ENCODE results near the gene TFAP2C. TPM values are rescaled to one million over a fixed set of nuclear protein-coding genes. Genes with fewer than 3 reads are reported as not detected.
A peak's percentile ranks its signal among the peaks of the same experiment; 100 is the strongest.

TFAP2C gene
- total and polyA plus RNA-seq, 2 experiments from 2014 or later = 0.21 TPM; not detected in 1

DNA sequence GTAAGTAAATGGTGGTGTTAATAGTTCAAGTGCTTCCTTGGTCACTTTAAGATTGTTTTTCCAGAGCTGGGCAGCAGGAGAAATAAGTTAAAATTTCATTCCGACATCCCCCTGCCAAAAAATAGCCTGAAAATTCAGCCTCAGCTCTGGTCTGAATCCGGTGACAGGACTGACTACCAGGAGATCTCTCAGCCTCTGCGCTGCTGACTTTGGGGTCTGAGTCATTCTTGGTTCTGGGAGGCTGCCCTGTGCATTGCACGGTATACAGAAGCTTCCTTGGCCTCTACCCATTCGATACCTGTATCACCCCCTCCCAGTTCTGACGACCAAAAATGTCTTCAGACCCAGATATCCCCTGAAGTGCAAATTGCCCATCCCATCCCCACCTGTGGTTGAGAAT is 36.3 kb upstream of the TFAP2C start:
- Histone ChIP-seq H3K4me3 (no peak overlapping the region), H3K4me1 (ENCODE audit: low read depth) (no peaks in the 10 kb centered on the region), H3K27ac (no peak overlapping the region), H3K36me3 (no peaks in the 10 kb centered on the region), H3K9me3 (ENCODE audit: low read depth) (no peaks in the 10 kb centered on the region), H3K27me3 (no peaks in the 10 kb centered on the region)
- TF ChIP-seq, protein P1, sequence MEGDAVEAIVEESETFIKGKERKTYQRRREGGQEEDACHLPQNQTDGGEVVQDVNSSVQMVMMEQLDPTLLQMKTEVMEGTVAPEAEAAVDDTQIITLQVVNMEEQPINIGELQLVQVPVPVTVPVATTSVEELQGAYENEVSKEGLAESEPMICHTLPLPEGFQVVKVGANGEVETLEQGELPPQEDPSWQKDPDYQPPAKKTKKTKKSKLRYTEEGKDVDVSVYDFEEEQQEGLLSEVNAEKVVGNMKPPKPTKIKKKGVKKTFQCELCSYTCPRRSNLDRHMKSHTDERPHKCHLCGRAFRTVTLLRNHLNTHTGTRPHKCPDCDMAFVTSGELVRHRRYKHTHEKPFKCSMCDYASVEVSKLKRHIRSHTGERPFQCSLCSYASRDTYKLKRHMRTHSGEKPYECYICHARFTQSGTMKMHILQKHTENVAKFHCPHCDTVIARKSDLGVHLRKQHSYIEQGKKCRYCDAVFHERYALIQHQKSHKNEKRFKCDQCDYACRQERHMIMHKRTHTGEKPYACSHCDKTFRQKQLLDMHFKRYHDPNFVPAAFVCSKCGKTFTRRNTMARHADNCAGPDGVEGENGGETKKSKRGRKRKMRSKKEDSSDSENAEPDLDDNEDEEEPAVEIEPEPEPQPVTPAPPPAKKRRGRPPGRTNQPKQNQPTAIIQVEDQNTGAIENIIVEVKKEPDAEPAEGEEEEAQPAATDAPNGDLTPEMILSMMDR (IDR thresholded peaks at IDR 0.05; ENCODE audit: low read depth, low read length) = no peak
- no peak for DNase-seq (ENCODE audit: low read depth in 1 of 2, low spot score in 1 of 2)

DNA sequence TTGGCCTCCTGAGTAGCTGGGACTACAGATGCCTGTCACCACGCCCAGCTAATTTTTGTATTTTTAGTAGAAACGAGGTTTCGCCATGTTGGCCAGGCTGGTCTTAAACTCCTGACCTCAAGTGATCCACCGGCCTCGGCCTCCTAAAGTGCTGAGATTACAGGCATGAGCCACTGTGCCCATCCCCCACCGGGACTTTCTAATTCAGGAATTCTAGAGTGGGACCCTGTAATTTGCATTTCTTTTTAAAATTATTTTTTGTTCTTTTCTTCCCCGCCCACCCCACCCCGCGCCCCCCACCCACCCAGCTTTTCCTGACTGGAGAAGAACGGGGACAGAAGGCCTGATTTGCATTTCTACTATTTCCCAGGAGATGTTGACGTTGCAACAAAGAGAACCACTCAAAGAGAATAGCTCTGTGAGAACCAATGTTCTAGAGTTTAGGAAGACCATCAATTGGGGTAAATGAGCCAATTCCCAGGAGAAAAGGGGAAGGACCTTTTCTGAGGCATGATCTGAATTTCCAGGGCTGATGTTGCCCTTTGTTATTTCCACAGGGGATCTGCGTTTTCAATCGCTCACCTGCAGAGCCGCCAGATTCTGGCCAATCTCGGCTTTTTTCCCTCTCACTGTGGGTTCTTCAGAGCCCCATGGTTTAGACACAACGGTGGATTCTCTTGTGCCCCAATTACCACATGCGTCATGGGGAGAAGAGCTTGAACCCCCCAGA is 33.2 kb upstream of the TFAP2C start:
- TF ChIP-seq, protein P1 (IDR thresholded peaks at IDR 0.05; ENCODE audit: low read depth, low read length) = no peak
- Histone ChIP-seq H3K27ac (no peak overlapping the region), H3K4me3 (no peak overlapping the region), H3K4me1 (ENCODE audit: low read depth) (no peaks in the 10 kb centered on the region), H3K36me3 (no peaks in the 10 kb centered on the region), H3K27me3 (no peaks in the 10 kb centered on the region), H3K9me3 (ENCODE audit: low read depth) (no peaks in the 10 kb centered on the region)
- no peak for DNase-seq (ENCODE audit: low read depth in 1 of 2, low spot score in 1 of 2)

DNA sequence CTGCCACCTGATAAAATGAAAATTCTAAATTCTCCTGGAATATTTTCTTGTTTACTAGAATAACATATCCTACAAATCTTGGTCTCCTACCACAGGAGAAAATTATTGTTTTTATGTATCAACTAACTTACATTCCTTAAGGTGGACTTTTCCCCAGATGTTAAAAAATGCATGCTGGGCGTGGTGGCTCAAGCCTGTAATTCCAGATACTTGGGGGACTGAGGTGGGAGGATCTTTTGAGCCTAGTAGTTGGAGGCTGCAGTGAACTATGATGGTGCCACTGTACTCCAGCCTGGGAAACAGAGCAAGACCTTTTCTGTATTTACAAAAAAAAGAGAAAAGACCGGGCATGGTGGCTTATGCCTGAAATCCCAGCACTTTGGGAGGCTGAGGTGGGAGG is 27.9 kb upstream of the TFAP2C start:
- TF ChIP-seq, protein P1 (IDR thresholded peaks at IDR 0.05; ENCODE audit: low read depth, low read length) = no peak
- no peaks in the 10 kb centered on the region for H3K36me3 ChIP-seq
- H3K4me3 ChIP-seq = no peak overlapping the region
- no peaks in the 10 kb centered on the region for H3K27me3 ChIP-seq
- H3K9me3 ChIP-seq (ENCODE audit: low read depth) = no peaks in the 10 kb centered on the region
- no peak for DNase-seq (ENCODE audit: low read depth in 1 of 2, low spot score in 1 of 2)
- H3K4me1 ChIP-seq (ENCODE audit: low read depth) = no peaks in the 10 kb centered on the region
- no peak overlapping the region for H3K27ac ChIP-seq

DNA sequence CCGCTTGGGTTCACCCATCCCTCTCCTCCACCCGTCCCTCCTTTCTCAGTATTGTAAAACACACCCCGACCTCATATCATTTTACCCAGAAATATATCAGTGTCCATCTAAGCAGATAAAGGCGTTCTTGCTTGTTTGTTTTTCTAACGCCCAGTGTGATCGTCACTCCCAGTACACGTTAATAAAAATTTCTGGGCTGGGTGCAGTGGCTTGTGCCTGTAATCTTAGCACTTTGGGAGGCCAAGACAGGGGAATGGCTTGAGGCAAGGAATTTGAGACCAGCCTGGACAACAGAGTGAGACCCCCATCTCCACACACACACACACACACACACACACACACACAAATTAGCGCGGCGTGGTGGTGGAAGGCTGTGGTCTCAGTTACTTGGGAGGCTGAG is 24.4 kb upstream of the TFAP2C start:
- Histone ChIP-seq H3K4me1 (ENCODE audit: low read depth) (no peaks in the 10 kb centered on the region), H3K4me3 (no peak overlapping the region), H3K9me3 (ENCODE audit: low read depth) (no peaks in the 10 kb centered on the region), H3K27ac (no peak overlapping the region), H3K36me3 (no peaks in the 10 kb centered on the region), H3K27me3 (no peaks in the 10 kb centered on the region)
- DNase-seq (ENCODE audit: low read depth in 1 of 2, low spot score in 1 of 2) = no peak
- TF ChIP-seq, protein P1 (IDR thresholded peaks at IDR 0.05; ENCODE audit: low read depth, low read length) = no peak

DNA sequence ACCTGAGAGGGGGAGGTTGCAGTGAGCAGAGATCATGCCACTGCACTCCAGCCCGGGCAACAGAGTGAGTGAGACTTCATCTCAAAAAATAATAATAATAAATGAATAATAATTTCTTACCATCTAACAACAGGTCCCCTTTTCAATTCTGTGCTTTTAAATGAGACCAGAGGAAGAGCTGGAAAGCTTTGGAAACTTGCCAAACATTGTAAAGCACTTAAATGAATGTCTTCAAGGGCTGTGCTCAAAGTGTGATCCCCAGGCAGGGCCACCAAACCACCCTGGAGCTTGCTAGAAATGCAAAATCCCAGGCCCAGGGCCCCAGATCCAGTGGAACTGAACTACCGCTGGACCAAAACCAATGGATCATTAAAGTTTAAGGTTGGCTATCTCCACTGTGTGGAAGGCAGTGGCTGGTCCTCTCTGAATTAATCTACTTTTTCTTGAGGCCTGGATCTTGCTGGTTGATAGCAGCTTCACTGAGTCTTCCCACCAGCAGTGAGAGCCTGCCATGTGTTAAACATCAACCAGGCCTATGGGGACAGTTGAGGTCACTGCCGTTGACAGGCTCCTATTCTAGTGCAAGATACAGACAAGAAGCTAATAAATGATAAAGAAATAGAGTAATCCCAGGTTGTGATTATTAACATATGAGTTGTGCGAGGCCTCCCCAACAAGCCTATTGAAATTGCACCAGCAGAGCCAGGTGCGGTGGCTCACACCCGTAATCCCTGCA is 23.7 kb upstream of the TFAP2C start:
- no peaks in the 10 kb centered on the region for H3K4me1 ChIP-seq (ENCODE audit: low read depth)
- no peak overlapping the region for H3K27ac ChIP-seq
- H3K36me3 ChIP-seq = no peaks in the 10 kb centered on the region
- no peak overlapping the region for H3K4me3 ChIP-seq
- no peaks in the 10 kb centered on the region for H3K27me3 ChIP-seq
- H3K9me3 ChIP-seq (ENCODE audit: low read depth) = no peaks in the 10 kb centered on the region
- TF ChIP-seq, protein P1 (IDR thresholded peaks at IDR 0.05; ENCODE audit: low read depth, low read length) = no peak
- DNase-seq (ENCODE audit: low read depth in 1 of 2, low spot score in 1 of 2) = peak in 1 of 2 donors; percentile 28

Data from cardiac muscle cell (in vitro differentiated cells and primary cell).